HepG2 (cell line): ENCODE results near the gene SLC43A1. TPM values are rescaled to one million over a fixed set of nuclear protein-coding genes. Genes with fewer than 3 reads are reported as not detected.

ENCODE experiments used
- ATF7 ChIP-seq, 2 experiments: fragments of 450-650 bp in 1 of 2; sonication (generic) in 1 of 2; formaldehyde crosslinking in 1 of 2; IDR thresholded peaks; 2 replicates each; pipeline versions ENCODE4 v1.4.0 to v1.6.1; 2016 to 2020; ENCODE audit warnings: antibody characterized with exemption in 1 of 2, mild to moderate bottlenecking in 1 of 2, missing genetic modification reagents in 1 of 2
- GRHL1 ChIP-seq: sonication (generic); formaldehyde crosslinking; conservative IDR thresholded peaks from 2 replicates; pipeline ENCODE4 v1.8.0; 2022; ENCODE audit warnings: missing genetic modification reagents
- GTF2F1 ChIP-seq: fragments of 150-350 bp; IDR thresholded peaks from 2 replicates; pipeline ENCODE4 v1.6.1; 2014; ENCODE audit warnings: low read length
- KDM6A ChIP-seq: IDR thresholded peaks from 2 replicates; pipeline ENCODE4 v1.6.1; 2016; ENCODE audit warnings: low read depth
- KLF13 ChIP-seq: sonication (generic); formaldehyde crosslinking; IDR thresholded peaks from 2 replicates; pipeline ENCODE4 v1.4.0; 2020; ENCODE audit warnings: mild to moderate bottlenecking, missing genetic modification reagents
- KLF16 ChIP-seq, 2 experiments: sonication (generic) in 1 of 2; formaldehyde crosslinking in 1 of 2; IDR thresholded peaks; 2 replicates each; pipeline versions ENCODE4 v1.6.1 to v1.8.0; 2016 to 2023; ENCODE audit warnings: missing genetic modification reagents in 2 of 2, missing compliant biosample characterization in 1 of 2
- NFE2L2 ChIP-seq: fragments of 150-350 bp; IDR thresholded peaks from 2 replicates; pipeline ENCODE4 v1.6.1; 2014; ENCODE audit warnings: low read length
- NRL ChIP-seq: sonication (generic); formaldehyde crosslinking; IDR thresholded peaks from 2 replicates; pipeline ENCODE4 v1.5.0; 2020; ENCODE audit warnings: missing genetic modification reagents, mild to moderate bottlenecking, moderate library complexity, borderline replicate concordance
- PHF20 ChIP-seq: sonication (generic); formaldehyde crosslinking; IDR thresholded peaks from 2 replicates; pipeline ENCODE4 v1.5.0; 2020; ENCODE audit warnings: mild to moderate bottlenecking, missing genetic modification reagents
- POLR2A ChIP-seq, 2 experiments: IDR thresholded peaks; 2 replicates each; pipeline ENCODE4 v1.6.1; 2011; ENCODE audit warnings: low read depth in 2 of 2, low read length in 2 of 2, mild to moderate bottlenecking in 1 of 2, moderate library complexity in 1 of 2; ENCODE audit not compliant: insufficient read depth in 1 of 2
- REPIN1 ChIP-seq: sonication (generic); formaldehyde crosslinking; IDR thresholded peaks from 2 replicates; pipeline ENCODE4 v1.8.0; 2022; ENCODE audit warnings: missing genetic modification reagents, low read depth, mild to moderate bottlenecking, borderline replicate concordance
- RFX1 ChIP-seq: fragments of 450-650 bp; IDR thresholded peaks from 2 replicates; pipeline ENCODE4 v1.6.1; 2017
- SATB2 ChIP-seq: sonication (generic); formaldehyde crosslinking; IDR thresholded peaks from 2 replicates; pipeline ENCODE4 v1.5.0; 2020; ENCODE audit warnings: missing genetic modification reagents
- SIN3A ChIP-seq: IDR thresholded peaks from 2 replicates; pipeline ENCODE4 v1.6.1; 2011; ENCODE audit warnings: low read depth, mild to moderate bottlenecking, control low read depth, low read length, borderline replicate concordance
- TARDBP ChIP-seq: sonication (generic); formaldehyde crosslinking; IDR thresholded peaks from 2 replicates; pipeline ENCODE4 v1.8.0; 2022; ENCODE audit warnings: mild to moderate bottlenecking, missing genetic modification reagents
- THAP9 ChIP-seq: sonication (generic); formaldehyde crosslinking; IDR thresholded peaks from 2 replicates; pipeline ENCODE4; 2020; ENCODE audit warnings: missing genetic modification reagents, mild to moderate bottlenecking, borderline replicate concordance
- THRA ChIP-seq: sonication (generic); formaldehyde crosslinking; IDR thresholded peaks from 2 replicates; pipeline ENCODE4 v1.4.0; 2020; ENCODE audit warnings: missing genetic modification reagents, borderline replicate concordance
- ZMAT5 ChIP-seq: sonication (generic); formaldehyde crosslinking; IDR thresholded peaks from 2 replicates; pipeline ENCODE4 v1.5.0; 2020; ENCODE audit warnings: mild to moderate bottlenecking, low read depth, missing genetic modification reagents, borderline replicate concordance
- ZNF121 ChIP-seq: sonication (generic); formaldehyde crosslinking; IDR thresholded peaks from 2 replicates; pipeline ENCODE4 v1.5.0; 2020; ENCODE audit warnings: mild to moderate bottlenecking, missing genetic modification reagents
- ZNF230 ChIP-seq: sonication (generic); formaldehyde crosslinking; IDR thresholded peaks from 2 replicates; pipeline ENCODE4 v1.4.0; 2020; ENCODE audit warnings: mild to moderate bottlenecking, missing genetic modification reagents
- ZNF607 ChIP-seq: sonication (generic); formaldehyde crosslinking; IDR thresholded peaks from 2 replicates; pipeline ENCODE4 v1.5.1; 2020; ENCODE audit warnings: missing genetic modification reagents, mild to moderate bottlenecking, borderline replicate concordance
- ZSCAN31 ChIP-seq: sonication (generic); formaldehyde crosslinking; IDR thresholded peaks from 2 replicates; pipeline ENCODE4 v1.5.0; 2020; ENCODE audit warnings: low read depth, mild to moderate bottlenecking, missing genetic modification reagents
- polyA plus RNA-seq, 8 experiments: library from polyadenylated mRNA; depleted of rRNA in 3 of 8; stranded (reverse) in 7 of 8; unstranded in 1 of 8; fragments of >200 nt; fragmentation: Illumina TruSeq in 4 of 8; extraction: Trizol in 4 of 8; gene quantifications; 2 replicates each; pipeline versions ENCODE4 v1.2.1 to v1.2.3, GENCODE V29; 2011 to 2016; ENCODE audit warnings: low read depth in 4 of 8, missing spikeins in 1 of 8, mixed read lengths in 1 of 8; ENCODE audit not compliant: insufficient read depth in 1 of 8
- total RNA-seq, 5 experiments: library from RNA; depleted of rRNA; stranded (reverse); fragments of >200 nt; fragmentation: Illumina TruSeq; extraction: Trizol; gene quantifications; 2 replicates each; pipeline ENCODE4 v1.2.3, GENCODE V29; 2016; ENCODE audit warnings: low read depth in 1 of 5
- TF ChIP-seq, protein P1 (sequence below): sonication (generic); formaldehyde crosslinking; IDR thresholded peaks from 2 replicates; pipeline ENCODE4 v1.4.0; 2020; ENCODE audit warnings: missing genetic modification reagents

SLC43A1 gene
- total and polyA plus RNA-seq, 2 of the 13 experiments (the other 11 are each of a cell fraction or from before 2014, with no cell fraction given), result 72.3 to 87.6 TPM

DNA sequence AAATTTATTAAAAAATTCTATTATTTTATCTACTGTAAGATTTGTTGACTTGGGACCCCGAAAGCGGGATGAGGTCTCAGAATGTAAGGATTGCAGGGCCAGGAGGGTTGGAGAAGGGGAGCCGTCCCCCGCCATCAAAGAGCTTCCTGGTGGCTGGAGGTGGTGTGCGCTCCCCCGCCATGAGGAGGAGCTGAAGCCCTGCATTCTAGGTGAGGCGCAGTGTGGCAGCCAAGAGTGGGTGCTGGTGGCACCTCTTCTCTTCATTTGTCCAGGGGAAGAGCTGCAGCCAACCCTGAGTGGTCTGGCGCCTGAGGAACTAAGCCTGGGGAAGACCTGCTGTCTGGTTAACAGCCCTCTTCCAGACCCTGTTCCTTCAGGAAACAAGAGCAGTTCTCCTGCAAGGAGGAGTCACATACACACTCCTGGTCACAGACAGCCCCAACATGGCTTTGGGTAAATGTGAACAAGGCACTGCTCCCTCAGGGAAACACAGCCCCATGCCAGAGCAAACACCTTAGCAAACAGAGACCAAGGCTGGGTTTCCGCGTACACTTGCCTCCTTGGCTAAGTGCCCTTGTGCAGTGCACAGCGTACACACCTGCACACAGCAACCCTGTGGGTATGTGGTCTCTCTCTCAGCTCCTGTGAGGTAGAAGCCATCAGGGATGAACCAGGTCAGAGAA is 37.9 kb downstream of the SLC43A1 start (continued):
- no peak for TF ChIP-seq ZNF230 (CRISPR knock-in tag)
- no peak for TF ChIP-seq REPIN1
- no peak for TF ChIP-seq RFX1
- 0 out of 2 replicates have a peak, but pooled peaks have one; percentile 25 for TF ChIP-seq NRL (CRISPR knock-in tag)
- TF ChIP-seq KLF16 (CRISPR knock-in tag; IDR thresholded peaks at IDR 0.05), result no peak
- TF ChIP-seq KDM6A (CRISPR knock-in tag), result no peak
- no peak for TF ChIP-seq SIN3A
- TF ChIP-seq ZNF121 (CRISPR knock-in tag), result no peak
- no peak for TF ChIP-seq GTF2F1
- TF ChIP-seq NFE2L2, result no peak
- no peak for TF ChIP-seq PHF20 (CRISPR knock-in tag)
- TF ChIP-seq TARDBP (CRISPR knock-in tag), result peak; percentile 43; the same call in 1 of the 2 replicates
- no peak for TF ChIP-seq ZSCAN31 (CRISPR knock-in tag)
- TF ChIP-seq THAP9, result no peak
- TF ChIP-seq GRHL1, result no peak
- TF ChIP-seq ZNF607 (CRISPR knock-in tag), result no peak
- no peak for TF ChIP-seq SATB2 (CRISPR knock-in tag)
- TF ChIP-seq THRA, result no peak
- no peak for TF ChIP-seq KLF13 (CRISPR knock-in tag)
- no peak for TF ChIP-seq POLR2A (IDR thresholded peaks at IDR 0.05; ENCODE audit: insufficient read depth in 1 of 2, low read depth in 2 of 2, low read length in 2 of 2)
- TF ChIP-seq, protein P1, sequence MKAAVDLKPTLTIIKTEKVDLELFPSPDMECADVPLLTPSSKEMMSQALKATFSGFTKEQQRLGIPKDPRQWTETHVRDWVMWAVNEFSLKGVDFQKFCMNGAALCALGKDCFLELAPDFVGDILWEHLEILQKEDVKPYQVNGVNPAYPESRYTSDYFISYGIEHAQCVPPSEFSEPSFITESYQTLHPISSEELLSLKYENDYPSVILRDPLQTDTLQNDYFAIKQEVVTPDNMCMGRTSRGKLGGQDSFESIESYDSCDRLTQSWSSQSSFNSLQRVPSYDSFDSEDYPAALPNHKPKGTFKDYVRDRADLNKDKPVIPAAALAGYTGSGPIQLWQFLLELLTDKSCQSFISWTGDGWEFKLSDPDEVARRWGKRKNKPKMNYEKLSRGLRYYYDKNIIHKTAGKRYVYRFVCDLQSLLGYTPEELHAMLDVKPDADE, result no peak
- no peak for TF ChIP-seq ATF7 (IDR thresholded peaks at IDR 0.05)
- TF ChIP-seq ATF7 (CRISPR knock-in tag; IDR thresholded peaks at IDR 0.05), result no peak
- TF ChIP-seq ZMAT5 (CRISPR knock-in tag), result no peak
